Hepatocyte (in vitro differentiated cells): ENCODE data around the gene CAPN15.

Experiments used
- CTCF ChIP-seq: fragments of 200-600 bp; sonication (generic); IDR thresholded peaks from 2 replicates; pipeline ENCODE4 v1.5.1; 2016; ENCODE audit warnings: antibody characterized with exemption, mild to moderate bottlenecking; ENCODE audit not compliant: poor library complexity
- EZH2 ChIP-seq: fragments of 200-600 bp; sonication (generic); IDR thresholded peaks from 2 replicates; pipeline ENCODE4 v1.6.1; 2016; ENCODE audit warnings: antibody characterized with exemption, mild to moderate bottlenecking, borderline replicate concordance

- TF ChIP-seq CTCF (no peak), EZH2 (no peak)
These were observed 36.1 kb upstream of the CAPN15 start for GRCh38 chr16:491220-491919.
